DOHH2 (cell line): ENCODE measurements around the gene METTL5.

ENCODE experiments used
- CTCF ChIP-seq: fragments of 200-600 bp; sonication (generic); IDR thresholded peaks from one replicate; pipeline ENCODE4 v1.5.1; 2014; ENCODE audit warnings: antibody characterized with exemption, mild to moderate bottlenecking, low read depth, low read length; ENCODE audit not compliant: poor library complexity, severe bottlenecking
- EZH2phosphoT487 ChIP-seq: fragments of 200-600 bp; sonication (generic); IDR thresholded peaks from 2 replicates; pipeline ENCODE4 v1.6.1; 2017; ENCODE audit warnings: borderline replicate concordance, mild to moderate bottlenecking, antibody characterized with exemption, low read length, moderate library complexity, mixed read lengths

- TF ChIP-seq CTCF (no peak), EZH2phosphoT487 (no peak)
Observed at GRCh38 chr2:169853041-169853668, 28.4 kb upstream of the METTL5 start.
